HepG2 (cell line): ENCODE data around the gene YIPF1. TPM values are rescaled to one million over a fixed set of nuclear protein-coding genes. Genes with fewer than 3 reads are reported as not detected.

Experiments used
- HMGA1 ChIP-seq: sonication (generic); formaldehyde crosslinking; conservative IDR thresholded peaks from 2 replicates; pipeline ENCODE4 v1.4.0; 2020; ENCODE audit warnings: missing genetic modification reagents
- HNF1B ChIP-seq: sonication (generic); formaldehyde crosslinking; IDR thresholded peaks from 2 replicates; pipeline ENCODE4 v1.5.1; 2020; ENCODE audit warnings: mild to moderate bottlenecking, moderate library complexity, missing genetic modification reagents
- HNRNPH1 ChIP-seq: fragments of 200-400 bp; formaldehyde crosslinking; optimal IDR thresholded peaks from 2 replicates; pipeline ENCODE3; 2017; ENCODE audit warnings: mild to moderate bottlenecking, low read depth, low read length
- NFAT5 ChIP-seq: sonication (generic); formaldehyde crosslinking; IDR thresholded peaks from 2 replicates; pipeline ENCODE4 v1.4.0; 2020; ENCODE audit warnings: missing genetic modification reagents
- PAX8 ChIP-seq: sonication (generic); formaldehyde crosslinking; IDR thresholded peaks from 2 replicates; pipeline ENCODE4 v1.8.0; 2022; ENCODE audit warnings: mild to moderate bottlenecking, missing genetic modification reagents, borderline replicate concordance
- PBX2 ChIP-seq: IDR thresholded peaks from 2 replicates; pipeline ENCODE4 v1.6.1; 2016; ENCODE audit warnings: control low read depth
- RARG ChIP-seq: sonication (generic); formaldehyde crosslinking; IDR thresholded peaks from 2 replicates; pipeline ENCODE4 v1.4.0; 2020; ENCODE audit warnings: low read depth, mild to moderate bottlenecking, missing genetic modification reagents
- SAP130 ChIP-seq: IDR thresholded peaks from 2 replicates; pipeline ENCODE4 v1.6.1; 2016; ENCODE audit warnings: low read depth
- ZFY ChIP-seq: sonication (generic); formaldehyde crosslinking; IDR thresholded peaks from 2 replicates; pipeline ENCODE4 v1.4.0; 2020; ENCODE audit warnings: missing genetic modification reagents
- ZKSCAN8 ChIP-seq: IDR thresholded peaks from 2 replicates; pipeline ENCODE4 v1.6.1; 2016; ENCODE audit warnings: borderline replicate concordance, missing genetic modification reagents, missing compliant biosample characterization
- ZMAT3 ChIP-seq: sonication (generic); formaldehyde crosslinking; conservative IDR thresholded peaks from 2 replicates; pipeline ENCODE4 v1.7.0; 2021; ENCODE audit warnings: missing genetic modification reagents
- ZNF143 ChIP-seq: sonication (generic); formaldehyde crosslinking; IDR thresholded peaks from 2 replicates; pipeline ENCODE4 v1.4.0; 2020; ENCODE audit warnings: missing genetic modification reagents
- ZNF230 ChIP-seq: sonication (generic); formaldehyde crosslinking; IDR thresholded peaks from 2 replicates; pipeline ENCODE4 v1.4.0; 2020; ENCODE audit warnings: mild to moderate bottlenecking, missing genetic modification reagents
- ZNF234 ChIP-seq: sonication (generic); formaldehyde crosslinking; conservative IDR thresholded peaks from 2 replicates; pipeline ENCODE4 v1.5.1; 2020; ENCODE audit warnings: mild to moderate bottlenecking, missing genetic modification reagents
- ZNF276 ChIP-seq: sonication (generic); formaldehyde crosslinking; IDR thresholded peaks from 2 replicates; pipeline ENCODE4 v1.4.0; 2020; ENCODE audit warnings: mild to moderate bottlenecking, low read depth, missing genetic modification reagents
- ZNF549 ChIP-seq: sonication (generic); formaldehyde crosslinking; IDR thresholded peaks from 2 replicates; pipeline ENCODE4 v1.5.0; 2020; ENCODE audit warnings: missing genetic modification reagents
- ZNF580 ChIP-seq: IDR thresholded peaks from 2 replicates; pipeline ENCODE4 v1.6.1; 2016; ENCODE audit warnings: low read depth, borderline replicate concordance
- ZNF772 ChIP-seq: sonication (generic); formaldehyde crosslinking; IDR thresholded peaks from 2 replicates; pipeline ENCODE4 v1.5.0; 2020; ENCODE audit warnings: mild to moderate bottlenecking, missing genetic modification reagents
- polyA plus RNA-seq, 8 experiments: library from polyadenylated mRNA; depleted of rRNA in 3 of 8; stranded (reverse) in 7 of 8; unstranded in 1 of 8; fragments of >200 nt; fragmentation: Illumina TruSeq in 4 of 8; extraction: Trizol in 4 of 8; gene quantifications; 2 replicates each; pipeline versions ENCODE4 v1.2.1 to v1.2.3, GENCODE V29; 2011 to 2016; ENCODE audit warnings: low read depth in 4 of 8, missing spikeins in 1 of 8, mixed read lengths in 1 of 8; ENCODE audit not compliant: insufficient read depth in 1 of 8
- total RNA-seq, 5 experiments: library from RNA; depleted of rRNA; stranded (reverse); fragments of >200 nt; fragmentation: Illumina TruSeq; extraction: Trizol; gene quantifications; 2 replicates each; pipeline ENCODE4 v1.2.3, GENCODE V29; 2016; ENCODE audit warnings: low read depth in 1 of 5

YIPF1 gene
- total and polyA plus RNA-seq, 2 of the 13 experiments (the other 11 are each of a cell fraction or from before 2014, with no cell fraction given), result 21.1 to 31.9 TPM

GRCh38 chr1:53889304-53890298 is at the start of gene YIPF1 (continued):
- no peak for TF ChIP-seq NFAT5 (CRISPR knock-in tag)
- TF ChIP-seq HNF1B (CRISPR knock-in tag), result no peak; the same call in none of the 2 replicates
- TF ChIP-seq ZKSCAN8 (CRISPR knock-in tag), result no peak
- TF ChIP-seq ZMAT3 (CRISPR knock-in tag), result 0 out of 2 replicates have a peak, but pooled peaks have one; percentile 60
- peak; percentile 36; the same call in 1 of the 2 replicates for TF ChIP-seq ZNF580 (CRISPR knock-in tag)
- 0 out of 2 replicates have a peak, but pooled peaks have one; percentile 36 for TF ChIP-seq ZNF276 (CRISPR knock-in tag)
- TF ChIP-seq RARG, result no peak
- no peak for TF ChIP-seq PBX2
- TF ChIP-seq ZNF549 (CRISPR knock-in tag), result no peak
- TF ChIP-seq ZFY, result peak; percentile 68
- TF ChIP-seq HMGA1 (CRISPR knock-in tag), result no peak
- TF ChIP-seq SAP130 (CRISPR knock-in tag), result peak; percentile 90
- TF ChIP-seq ZNF772 (CRISPR knock-in tag), result 0 out of 2 replicates have a peak, but pooled peaks have one; percentile 22
- no peak for TF ChIP-seq ZNF234 (CRISPR knock-in tag)
- TF ChIP-seq HNRNPH1, result no peak
- peak; percentile 54; the same call in 1 of the 2 replicates for TF ChIP-seq ZNF230 (CRISPR knock-in tag)
- no peak for TF ChIP-seq ZNF143 (CRISPR knock-in tag)
- no peak for TF ChIP-seq PAX8 (CRISPR knock-in tag)
